GM11168 (cell line): Measurements from ENCODE around the gene GRPEL1.

Experiments
- in situ Hi-C: fragments of 300-500 bp; cut with MboI; formaldehyde crosslinking; loops from one replicate; pipeline ENCODE4 v1.12.0; 2022; ENCODE audit warnings: low sequenced_read_pairs; ENCODE audit not compliant: unreplicated experiment

The GRPEL1 gene

DNA sequence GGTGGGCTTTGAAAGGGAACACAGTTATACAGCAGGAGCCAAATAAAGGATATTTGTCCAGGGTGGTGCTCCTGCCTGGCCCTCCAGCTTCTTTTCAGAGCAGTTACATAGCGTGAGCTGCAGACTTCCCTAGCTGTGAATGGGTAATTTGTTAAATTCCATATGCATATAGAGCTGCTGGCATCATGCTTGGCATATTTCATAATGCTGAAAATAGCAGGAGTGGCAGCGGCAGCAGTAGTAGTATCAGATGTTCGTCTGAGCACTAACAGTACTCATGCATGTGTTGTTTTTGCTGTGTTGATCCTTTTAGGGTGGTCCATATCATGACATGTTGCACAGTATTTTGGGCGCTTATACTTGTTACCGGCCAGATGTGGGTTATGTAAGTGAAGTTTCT lies 58.3 kb downstream of the GRPEL1 start:
- in situ Hi-C loops = no loop called here
